ENCODE results near the gene NHLH1. TPM values are rescaled to one million over a fixed set of nuclear protein-coding genes. Genes with fewer than 3 reads are reported as not detected.

NHLH1 gene
- total and polyA plus RNA-seq, 10 of the 15 experiments (the other 5 are each of a cell fraction or from before 2014, with no cell fraction given) = 0.22 to 0.98 (median 0.43) TPM; not detected in 1

- ChIA-PET POLR2A (no interaction called here), SMC1A (ENCODE audit: uncharacterized antibody, unreplicated experiment) (interaction anchor here (0.6 to 0.7 kb wide), 2 partner anchors 206 to 442 kb away, joined by 3 to 4 read pairs; no protein-coding TSS in a partner anchor), CTCF (interaction anchor here (0.6 kb wide), 1 partner anchor 27 kb away, joined by 3 read pairs; no protein-coding TSS in a partner anchor), RAD21 (ENCODE audit: unreplicated experiment) (no interaction called here)
- in situ Hi-C loops (cut with MboI) = loop anchor here (25.0 kb wide), 1 partner anchor 558 kb away; the partner anchor contains the start of gene ITLN2
- no peak for DNase-seq (ENCODE audit: low read depth, low spot score)
- H4K20me1 ChIP-seq (ENCODE audit: control insufficient read depth, insufficient read depth) = no peaks in the 10 kb centered on the region
- H3K4me1 ChIP-seq (ENCODE audit: control insufficient read depth, insufficient read depth, low read length) = no peaks in the 10 kb centered on the region
- no peaks in the 10 kb centered on the region for H3K79me2 ChIP-seq (ENCODE audit: control insufficient read depth, insufficient read depth, low read length)
- H2AFZ ChIP-seq (ENCODE audit: control insufficient read depth, low read depth, low read length) = no peak overlapping the region
- no peak overlapping the region for H3K9ac ChIP-seq (ENCODE audit: control insufficient read depth, insufficient read depth, low read length)
- no peaks in the 10 kb centered on the region for H3K36me3 ChIP-seq (ENCODE audit: control insufficient read depth in 2 of 2, insufficient read depth in 2 of 2, low read length in 1 of 2)
- H3K9me3 ChIP-seq (replicated peaks; ENCODE audit: control insufficient read depth, insufficient read depth, low read length) = no peaks in the 10 kb centered on the region
- intact Hi-C loops (cut with micrococcal nuclease; ENCODE audit: unreplicated experiment) = no loop called here
- FAIRE-seq = no peak
- no peaks in the 10 kb centered on the region; a peak in 1 of 4 replicates for H3K27me3 ChIP-seq (replicated peaks in 1 of 2; ENCODE audit: control insufficient read depth in 2 of 2, insufficient read depth in 2 of 2, low read length in 1 of 2)
- TF ChIP-seq RCOR1 (conservative IDR thresholded peaks at IDR 0.05; ENCODE audit: low read depth, low read length) (no peak), MEF2B (IDR thresholded peaks at IDR 0.05; ENCODE audit: partially characterized antibody, poor library complexity, severe bottlenecking) (peak; percentile 51)
- no TSS peak for BruUV-seq (replicated peaks)
- WGBS (ENCODE audit: insufficient coverage, insufficient replicate concordance, low lambda C conversion rate, missing lambda C conversion rate) = 56% methylated on average over 3 of the region's 3 CpGs
- H3K27ac ChIP-seq (ENCODE audit: control insufficient read depth, insufficient read depth) = no peak overlapping the region
- peak; percentile 58 for ATAC-seq
- no peak overlapping the region for H3K4me2 ChIP-seq (ENCODE audit: control insufficient read depth, insufficient read depth)
- no peak overlapping the region for H3K4me3 ChIP-seq
Measured at GRCh38 chr1:160404094-160404493, 37.2 kb downstream of the NHLH1 start.

- RAD21 ChIA-PET (ENCODE audit: unreplicated experiment) = no interaction called here
- intact Hi-C loops (cut with micrococcal nuclease; ENCODE audit: unreplicated experiment) = no loop called here
- no peak overlapping the region for H3K4me3 ChIP-seq
- no peaks in the 10 kb centered on the region for H3K36me3 ChIP-seq (ENCODE audit: control insufficient read depth in 2 of 2, insufficient read depth in 2 of 2, low read length in 1 of 2)
- H2AFZ ChIP-seq (ENCODE audit: control insufficient read depth, low read depth, low read length) = no peak overlapping the region
- H3K9me3 ChIP-seq (replicated peaks; ENCODE audit: control insufficient read depth, insufficient read depth, low read length) = no peaks in the 10 kb centered on the region
- BruUV-seq (replicated peaks) = no TSS peak
- CTCF ChIA-PET = no interaction called here
- POLR2A ChIA-PET = no interaction called here
- WGBS (ENCODE audit: insufficient coverage, insufficient replicate concordance, low lambda C conversion rate, missing lambda C conversion rate) = 96% methylated on average over 2 of the region's 2 CpGs
- DNase-seq (ENCODE audit: low read depth, low spot score) (no peak), ATAC-seq (no peak), FAIRE-seq (no peak)
- in situ Hi-C loops (cut with MboI) = loop anchor here (25.0 kb wide), 1 partner anchor 557 kb away; the partner anchor contains the start of gene ITLN2
- no peaks in the 10 kb centered on the region for H3K4me1 ChIP-seq (ENCODE audit: control insufficient read depth, insufficient read depth, low read length)
- no peaks in the 10 kb centered on the region; a peak in 1 of 4 replicates for H3K27me3 ChIP-seq (replicated peaks in 1 of 2; ENCODE audit: control insufficient read depth in 2 of 2, insufficient read depth in 2 of 2, low read length in 1 of 2)
- no peaks in the 10 kb centered on the region for H4K20me1 ChIP-seq (ENCODE audit: control insufficient read depth, insufficient read depth)
- H3K4me2 ChIP-seq (ENCODE audit: control insufficient read depth, insufficient read depth) = no peak overlapping the region
- no peak overlapping the region for H3K27ac ChIP-seq (ENCODE audit: control insufficient read depth, insufficient read depth)
- no peaks in the 10 kb centered on the region for H3K79me2 ChIP-seq (ENCODE audit: control insufficient read depth, insufficient read depth, low read length)
- SMC1A ChIA-PET (ENCODE audit: uncharacterized antibody, unreplicated experiment) = no interaction called here
- no peak overlapping the region for H3K9ac ChIP-seq (ENCODE audit: control insufficient read depth, insufficient read depth, low read length)
- TF ChIP-seq TCF12 (IDR thresholded peaks at IDR 0.05; ENCODE audit: low read depth, low read length) (no peak), RELA (IDR thresholded peaks at IDR 0.05; ENCODE audit: borderline replicate concordance, partially characterized antibody) (no peak), JUNB (IDR thresholded peaks at IDR 0.05) (no peak), NRF1 (conservative IDR thresholded peaks at IDR 0.05; ENCODE audit: low read depth, low read length) (no peak), ATF2 (IDR thresholded peaks at IDR 0.05; ENCODE audit: low read length) (no peak), ATF3 (IDR thresholded peaks at IDR 0.05; ENCODE audit: borderline replicate concordance, extremely low read depth, low read depth, low read length) (no peak), ZNF24 (IDR thresholded peaks at IDR 0.05) (no peak)
- TF ChIP-seq, protein P1, sequence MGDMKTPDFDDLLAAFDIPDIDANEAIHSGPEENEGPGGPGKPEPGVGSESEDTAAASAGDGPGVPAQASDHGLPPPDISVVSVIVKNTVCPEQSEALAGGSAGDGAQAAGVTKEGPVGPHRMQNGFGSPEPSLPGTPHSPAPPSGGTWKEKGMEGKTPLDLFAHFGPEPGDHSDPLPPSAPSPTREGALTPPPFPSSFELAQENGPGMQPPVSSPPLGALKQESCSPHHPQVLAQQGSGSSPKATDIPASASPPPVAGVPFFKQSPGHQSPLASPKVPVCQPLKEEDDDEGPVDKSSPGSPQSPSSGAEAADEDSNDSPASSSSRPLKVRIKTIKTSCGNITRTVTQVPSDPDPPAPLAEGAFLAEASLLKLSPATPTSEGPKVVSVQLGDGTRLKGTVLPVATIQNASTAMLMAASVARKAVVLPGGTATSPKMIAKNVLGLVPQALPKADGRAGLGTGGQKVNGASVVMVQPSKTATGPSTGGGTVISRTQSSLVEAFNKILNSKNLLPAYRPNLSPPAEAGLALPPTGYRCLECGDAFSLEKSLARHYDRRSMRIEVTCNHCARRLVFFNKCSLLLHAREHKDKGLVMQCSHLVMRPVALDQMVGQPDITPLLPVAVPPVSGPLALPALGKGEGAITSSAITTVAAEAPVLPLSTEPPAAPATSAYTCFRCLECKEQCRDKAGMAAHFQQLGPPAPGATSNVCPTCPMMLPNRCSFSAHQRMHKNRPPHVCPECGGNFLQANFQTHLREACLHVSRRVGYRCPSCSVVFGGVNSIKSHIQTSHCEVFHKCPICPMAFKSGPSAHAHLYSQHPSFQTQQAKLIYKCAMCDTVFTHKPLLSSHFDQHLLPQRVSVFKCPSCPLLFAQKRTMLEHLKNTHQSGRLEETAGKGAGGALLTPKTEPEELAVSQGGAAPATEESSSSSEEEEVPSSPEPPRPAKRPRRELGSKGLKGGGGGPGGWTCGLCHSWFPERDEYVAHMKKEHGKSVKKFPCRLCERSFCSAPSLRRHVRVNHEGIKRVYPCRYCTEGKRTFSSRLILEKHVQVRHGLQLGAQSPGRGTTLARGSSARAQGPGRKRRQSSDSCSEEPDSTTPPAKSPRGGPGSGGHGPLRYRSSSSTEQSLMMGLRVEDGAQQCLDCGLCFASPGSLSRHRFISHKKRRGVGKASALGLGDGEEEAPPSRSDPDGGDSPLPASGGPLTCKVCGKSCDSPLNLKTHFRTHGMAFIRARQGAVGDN (IDR thresholded peaks at IDR 0.05) = no peak
Measured at GRCh38 chr1:160405331-160405877, 38.5 kb downstream of the NHLH1 start.
